SK-N-SH (cell line): Measurements from ENCODE around the gene RARG. TPM values are rescaled to one million over a fixed set of nuclear protein-coding genes. Genes with fewer than 3 reads are reported as not detected.

Experiments
- CTCF ChIA-PET: fragments of 300-600, 350-600 bp; formaldehyde crosslinking; extraction: SDS; loops from one replicate; lab custom pipeline; 2021; lab: Yijun Ruan, JAX
- POLR2A ChIA-PET: fragments of 350-600 bp; sonication (Branson Sonifier 250); formaldehyde crosslinking; extraction: SDS; loops from one replicate; lab custom pipeline; 2020; ENCODE audit warnings: antibody characterized with exemption, inconsistent platforms; lab: Yijun Ruan, JAX
- DNase-seq: peaks from one replicate; pipeline ENCODE4 v3.0.0; 2012
- H2AFZ ChIP-seq: fragments of 200-600 bp; sonication (generic); 2 replicates; pipeline ENCODE4 v1.8.1; 2016; ENCODE audit warnings: antibody characterized with exemption, mild to moderate bottlenecking, low read depth
- H3F3A ChIP-seq: fragments of 200-600 bp; sonication (generic); replicated peaks from 2 replicates; pipeline ENCODE3; 2016; ENCODE audit warnings: antibody characterized with exemption, mild to moderate bottlenecking; ENCODE audit not compliant: insufficient read depth
- H3K27ac ChIP-seq, 2 experiments: fragments of 200-500 bp in 1 of 2; fragments of 200-600 bp in 1 of 2; sonication (Bioruptor generic) in 1 of 2; sonication (generic), shearing (Covaris generic) in 1 of 2; 2 replicates each; pipeline versions ENCODE4 v1.5.1 to v1.6.1; 2014 to 2016; ENCODE audit warnings: low read depth in 2 of 2, inconsistent platforms in 1 of 2, low read length in 1 of 2, mild to moderate bottlenecking in 1 of 2, mixed read lengths in 1 of 2
- H3K27me3 ChIP-seq: fragments of 200-600 bp; sonication (generic), shearing (Covaris generic); 2 replicates; pipeline ENCODE4 v1.6.1; 2016; ENCODE audit warnings: mixed run types; ENCODE audit not compliant: insufficient read depth
- H3K36me3 ChIP-seq, 2 experiments: fragments of 200-500 bp in 1 of 2; fragments of 200-600 bp in 1 of 2; sonication (Bioruptor generic) in 1 of 2; sonication (generic) in 1 of 2; replicated peaks in 1 of 2; 2 replicates each; pipeline versions ENCODE3 to v1.5.1; 2014 to 2016; ENCODE audit warnings: low read length in 1 of 2, mild to moderate bottlenecking in 1 of 2; ENCODE audit not compliant: insufficient read depth in 2 of 2, control insufficient read depth in 1 of 2
- H3K4me1 ChIP-seq, 2 experiments: fragments of 200-500 bp in 1 of 2; fragments of 200-600 bp in 1 of 2; sonication (Bioruptor generic) in 1 of 2; sonication (generic), shearing (Covaris generic) in 1 of 2; 2 replicates each; pipeline versions ENCODE4 v1.5.1 to v1.6.1; 2014 to 2016; ENCODE audit warnings: low read depth in 1 of 2, low read length in 1 of 2, mixed run types in 1 of 2; ENCODE audit not compliant: insufficient read depth in 2 of 2, control insufficient read depth in 1 of 2
- H3K4me2 ChIP-seq: fragments of 200-600 bp; sonication (generic), shearing (Covaris generic); 2 replicates; pipeline ENCODE4 v1.6.1; 2017; ENCODE audit warnings: mixed run types
- H3K4me3 ChIP-seq, 2 experiments: fragments of 200-500 bp in 1 of 2; fragments of 200-600 bp in 1 of 2; sonication (Bioruptor generic) in 1 of 2; sonication (generic), shearing (Covaris generic) in 1 of 2; 2 replicates each; pipeline versions ENCODE4 v1.5.1 to v1.8.1; 2014 to 2016; ENCODE audit warnings: low read depth in 2 of 2, inconsistent platforms in 1 of 2, low read length in 1 of 2, mild to moderate bottlenecking in 1 of 2, mixed read lengths in 1 of 2, moderate library complexity in 1 of 2
- H3K79me2 ChIP-seq: fragments of 200-600 bp; sonication (generic); 2 replicates; pipeline ENCODE4 v1.8.1; 2017; ENCODE audit warnings: mild to moderate bottlenecking; ENCODE audit not compliant: insufficient read depth
- H3K9ac ChIP-seq: fragments of 200-600 bp; sonication (generic); 2 replicates; pipeline ENCODE4 v1.6.1; 2017; ENCODE audit warnings: mixed run types
- H3K9me2 ChIP-seq: fragments of 200-600 bp; sonication (generic); 2 replicates; pipeline ENCODE4 v1.6.1; 2017; ENCODE audit warnings: mixed run types
- H3K9me3 ChIP-seq: fragments of 200-600 bp; sonication (generic); 2 replicates; pipeline ENCODE4 v1.6.1; 2017; ENCODE audit warnings: mixed run types, mild to moderate bottlenecking, moderate library complexity
- H4K20me1 ChIP-seq: fragments of 200-600 bp; sonication (generic); 2 replicates; pipeline ENCODE4 v1.6.1; 2017; ENCODE audit warnings: mild to moderate bottlenecking, mixed run types; ENCODE audit not compliant: insufficient read depth
- CHD2 ChIP-seq: fragments of 150-350 bp; IDR thresholded peaks from 2 replicates; pipeline ENCODE4 v1.6.1; 2018; ENCODE audit warnings: low read length; ENCODE audit not compliant: partially characterized antibody
- EP300 ChIP-seq, 2 experiments: IDR thresholded peaks; 2 replicates each; pipeline versions ENCODE4 v1.4.0 to v1.6.1; 2012; ENCODE audit warnings: borderline replicate concordance in 1 of 2, low read depth in 1 of 2, low read length in 1 of 2
- FOXJ3 ChIP-seq: sonication (generic); formaldehyde crosslinking; IDR thresholded peaks from 2 replicates; pipeline ENCODE4 v1.5.1; 2020; ENCODE audit warnings: mild to moderate bottlenecking, missing genetic modification reagents
- FOXM1 ChIP-seq: IDR thresholded peaks from 2 replicates; pipeline ENCODE4 v1.4.0; 2012; ENCODE audit warnings: low read depth, mild to moderate bottlenecking
- GABPA ChIP-seq: IDR thresholded peaks from 2 replicates; pipeline ENCODE4 v1.4.0; 2012; ENCODE audit warnings: low read depth, mild to moderate bottlenecking
- GATA2 ChIP-seq: sonication (generic); formaldehyde crosslinking; IDR thresholded peaks from 2 replicates; pipeline ENCODE4 v1.5.0; 2020; ENCODE audit warnings: mild to moderate bottlenecking, missing genetic modification reagents
- JUND ChIP-seq: IDR thresholded peaks from 2 replicates; pipeline ENCODE4 v1.4.0; 2012
- MEF2A ChIP-seq: IDR thresholded peaks from 2 replicates; pipeline ENCODE4 v1.4.0; 2012; ENCODE audit warnings: low read depth, borderline replicate concordance
- NFIC ChIP-seq: IDR thresholded peaks from 2 replicates; pipeline ENCODE4 v1.4.0; 2012; ENCODE audit warnings: borderline replicate concordance
- NRF1 ChIP-seq: IDR thresholded peaks from 2 replicates; pipeline ENCODE4 v1.6.1; 2012; ENCODE audit warnings: low read depth, mild to moderate bottlenecking, low read length
- POLR2AphosphoS5 ChIP-seq: IDR thresholded peaks from 2 replicates; pipeline ENCODE4 v1.6.1; 2012; ENCODE audit warnings: low read depth, low read length
- RCOR1 ChIP-seq: fragments of 150-350 bp; IDR thresholded peaks from 2 replicates; pipeline ENCODE4 v1.6.1; 2017; ENCODE audit warnings: antibody characterized with exemption, low read length
- RFX5 ChIP-seq: IDR thresholded peaks from 2 replicates; pipeline ENCODE4 v1.6.1; 2012; ENCODE audit warnings: mild to moderate bottlenecking, improper control_type of control experiment, low read length
- RXRA ChIP-seq: IDR thresholded peaks from 2 replicates; pipeline ENCODE4 v1.4.0; 2012; ENCODE audit warnings: low read depth, mild to moderate bottlenecking, borderline replicate concordance
- SIN3A ChIP-seq: IDR thresholded peaks from 2 replicates; pipeline ENCODE4 v1.6.1; 2012; ENCODE audit warnings: low read depth, mild to moderate bottlenecking, low read length, moderate library complexity, borderline replicate concordance
- SMC3 ChIP-seq: IDR thresholded peaks from 2 replicates; pipeline ENCODE4 v1.6.1; 2012; ENCODE audit warnings: low read depth, low read length, improper control_type of control experiment
- TCF12 ChIP-seq: IDR thresholded peaks from 2 replicates; pipeline ENCODE4 v1.4.0; 2012
- TEAD4 ChIP-seq: IDR thresholded peaks from 2 replicates; pipeline ENCODE4 v1.4.0; 2012; ENCODE audit warnings: mild to moderate bottlenecking, borderline replicate concordance; ENCODE audit not compliant: insufficient read depth
- YY1 ChIP-seq: IDR thresholded peaks from 2 replicates; pipeline ENCODE4 v1.4.0; 2012; ENCODE audit warnings: low read depth, mild to moderate bottlenecking
- WGBS: methylation state at CpG from one replicate; pipeline ENCODE4 v1.1.6; 2017; ENCODE audit warnings: low lambda C conversion rate; 5-methylcytosine and 5-hydroxymethylcytosine counted together
- polyA plus RNA-seq, 3 experiments: library from polyadenylated mRNA; depleted of rRNA; stranded (reverse); fragments of >200 nt; gene quantifications; 2 replicates each; pipeline ENCODE4 v1.2.3, GENCODE V29; 2012
- TF ChIP-seq, protein P1 (sequence below): fragments of 200-600 bp; sonication (generic); IDR thresholded peaks from 2 replicates; pipeline ENCODE4 v1.6.1; 2017; ENCODE audit warnings: antibody characterized with exemption, mild to moderate bottlenecking, moderate library complexity
- TF ChIP-seq, protein P2 (sequence below): fragments of 150-350 bp; IDR thresholded peaks from 2 replicates; pipeline ENCODE4 v1.6.1; 2016; ENCODE audit warnings: mild to moderate bottlenecking, low read depth, low read length

The RARG gene
- polyA plus RNA-seq, 1 of the 3 experiments (the other 2 are of a cell fraction): 36.6 TPM

- TF ChIP-seq, protein P1, sequence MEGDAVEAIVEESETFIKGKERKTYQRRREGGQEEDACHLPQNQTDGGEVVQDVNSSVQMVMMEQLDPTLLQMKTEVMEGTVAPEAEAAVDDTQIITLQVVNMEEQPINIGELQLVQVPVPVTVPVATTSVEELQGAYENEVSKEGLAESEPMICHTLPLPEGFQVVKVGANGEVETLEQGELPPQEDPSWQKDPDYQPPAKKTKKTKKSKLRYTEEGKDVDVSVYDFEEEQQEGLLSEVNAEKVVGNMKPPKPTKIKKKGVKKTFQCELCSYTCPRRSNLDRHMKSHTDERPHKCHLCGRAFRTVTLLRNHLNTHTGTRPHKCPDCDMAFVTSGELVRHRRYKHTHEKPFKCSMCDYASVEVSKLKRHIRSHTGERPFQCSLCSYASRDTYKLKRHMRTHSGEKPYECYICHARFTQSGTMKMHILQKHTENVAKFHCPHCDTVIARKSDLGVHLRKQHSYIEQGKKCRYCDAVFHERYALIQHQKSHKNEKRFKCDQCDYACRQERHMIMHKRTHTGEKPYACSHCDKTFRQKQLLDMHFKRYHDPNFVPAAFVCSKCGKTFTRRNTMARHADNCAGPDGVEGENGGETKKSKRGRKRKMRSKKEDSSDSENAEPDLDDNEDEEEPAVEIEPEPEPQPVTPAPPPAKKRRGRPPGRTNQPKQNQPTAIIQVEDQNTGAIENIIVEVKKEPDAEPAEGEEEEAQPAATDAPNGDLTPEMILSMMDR: peak; percentile 59
- no peak for TF ChIP-seq NRF1
- peak; percentile 92 for TF ChIP-seq YY1
- peak; percentile 77 for TF ChIP-seq SMC3
- TF ChIP-seq, protein P2, sequence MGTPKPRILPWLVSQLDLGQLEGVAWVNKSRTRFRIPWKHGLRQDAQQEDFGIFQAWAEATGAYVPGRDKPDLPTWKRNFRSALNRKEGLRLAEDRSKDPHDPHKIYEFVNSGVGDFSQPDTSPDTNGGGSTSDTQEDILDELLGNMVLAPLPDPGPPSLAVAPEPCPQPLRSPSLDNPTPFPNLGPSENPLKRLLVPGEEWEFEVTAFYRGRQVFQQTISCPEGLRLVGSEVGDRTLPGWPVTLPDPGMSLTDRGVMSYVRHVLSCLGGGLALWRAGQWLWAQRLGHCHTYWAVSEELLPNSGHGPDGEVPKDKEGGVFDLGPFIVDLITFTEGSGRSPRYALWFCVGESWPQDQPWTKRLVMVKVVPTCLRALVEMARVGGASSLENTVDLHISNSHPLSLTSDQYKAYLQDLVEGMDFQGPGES: no peak
- no peak for TF ChIP-seq EP300 (IDR thresholded peaks at IDR 0.05; ENCODE audit: borderline replicate concordance in 1 of 2, low read depth in 1 of 2, low read length in 1 of 2)
- TF ChIP-seq RFX5: no peak
- no peak for TF ChIP-seq MEF2A
- no peak for TF ChIP-seq GATA2 (CRISPR knock-in tag)
- TF ChIP-seq SIN3A: peak; percentile 13; the same call in 1 of the 2 replicates
Measured at GRCh38 chr12:53251477-53252348, 19.7 kb upstream of the RARG start (continued).

- CTCF ChIA-PET: interaction anchor here (1.1 to 3.8 kb wide), 2 partner anchors 28 to 32 kb away, joined by 5 to 33 read pairs; no protein-coding TSS in a partner anchor
- DNase-seq: no peak
- POLR2A ChIA-PET: no interaction called here
- 64% methylated on average over 3 of the region's 3 CpGs for WGBS
- Histone ChIP-seq H3K27ac (no peak overlapping the region), H2AFZ (no peak overlapping the region), H3K4me1 (peaks cover 0 to 2% of the 10 kb centered on the region in 2 experiments; a peak in 1 of 4 replicates), H3K9ac (no peak overlapping the region), H3K4me3 (no peak overlapping the region), H3F3A (no peaks in the 10 kb centered on the region), H3K36me3 (no peaks in the 10 kb centered on the region), H3K79me2 (no peaks in the 10 kb centered on the region), H3K27me3 (peaks cover 4% of the 10 kb centered on the region; the same call in 1 of the 2 replicates), H4K20me1 (no peaks in the 10 kb centered on the region), H3K9me3 (no peaks in the 10 kb centered on the region), H3K4me2 (no peak overlapping the region), H3K9me2 (no peaks in the 10 kb centered on the region)
- no peak for TF ChIP-seq JUND
- no peak for TF ChIP-seq FOXM1
- no peak for TF ChIP-seq RXRA
- no peak for TF ChIP-seq POLR2AphosphoS5
- no peak for TF ChIP-seq RCOR1
- TF ChIP-seq FOXJ3 (CRISPR knock-in tag): no peak
- no peak for TF ChIP-seq CHD2
- TF ChIP-seq, protein P1: no peak
- TF ChIP-seq NFIC: no peak
- no peak for TF ChIP-seq TCF12
- no peak for TF ChIP-seq GABPA
- TF ChIP-seq YY1: no peak
- TF ChIP-seq TEAD4: no peak
Measured at GRCh38 chr12:53245286-53245685, 13.3 kb upstream of the RARG start.
